Measurements from ENCODE around the gene CNPY1. TPM values are rescaled to one million over a fixed set of nuclear protein-coding genes. Genes with fewer than 3 reads are reported as not detected.

The CNPY1 gene
- polyA plus RNA-seq, 1 donor from 2014 or later: 0.36 TPM

GRCh38 chr7:155462163-155462735 is 84.1 kb downstream of the CNPY1 start:
- Histone ChIP-seq H4K20me1 (ENCODE audit: insufficient read depth) (no peaks in the 10 kb centered on the region), H3K27ac (ENCODE audit: low read length) (no peak overlapping the region), H3K4me3 (ENCODE audit: low read length) (no peak overlapping the region)

DNA sequence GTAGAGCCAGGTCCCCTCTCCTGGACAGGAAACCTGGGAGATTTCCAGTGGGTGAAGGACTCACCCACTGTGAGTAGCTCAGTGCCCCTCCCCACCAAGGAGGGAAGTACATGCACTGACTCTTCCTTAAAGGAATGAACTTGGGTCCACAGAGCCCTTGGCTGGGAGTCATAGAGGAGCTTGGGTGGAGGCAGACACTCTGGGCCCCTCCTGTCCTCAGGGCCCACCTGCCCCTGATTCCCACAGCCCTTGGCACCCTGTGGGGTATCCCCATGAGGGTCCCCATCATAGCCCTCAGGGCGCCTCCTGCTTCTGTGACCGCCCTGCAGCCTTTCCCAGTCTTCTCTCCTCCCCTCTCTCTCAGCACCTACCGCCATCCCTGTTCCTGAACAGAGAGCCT is 84.7 kb downstream of the CNPY1 start:
- H3K9me3 ChIP-seq (ENCODE audit: low read length): no peaks in the 10 kb centered on the region
- H3K27me3 ChIP-seq (ENCODE audit: insufficient read depth, low read depth, low read length): peaks cover 94% of the 10 kb centered on the region
- no peaks in the 10 kb centered on the region for H3K79me2 ChIP-seq (replicated peaks; ENCODE audit: insufficient read depth, low read length)
- H3K9me2 ChIP-seq (ENCODE audit: insufficient read depth, low read length): no peaks in the 10 kb centered on the region
- H3K4me2 ChIP-seq (ENCODE audit: low read length): no peak overlapping the region
- no peak overlapping the region for H3K9ac ChIP-seq (ENCODE audit: low read length)
- H2AFZ ChIP-seq (ENCODE audit: low read depth, low read length): no peak overlapping the region
- H3K4me3 ChIP-seq (ENCODE audit: low read length): no peak overlapping the region
- H3F3A ChIP-seq (ENCODE audit: insufficient read depth, low read length, poor library complexity, severe bottlenecking): no peaks in the 10 kb centered on the region
- H3K36me3 ChIP-seq (ENCODE audit: insufficient read depth, low read length): no peaks in the 10 kb centered on the region
- TF ChIP-seq EP300 (conservative IDR thresholded peaks at IDR 0.05; ENCODE audit: poor library complexity, severe bottlenecking): no peak
- TF ChIP-seq, protein P1, sequence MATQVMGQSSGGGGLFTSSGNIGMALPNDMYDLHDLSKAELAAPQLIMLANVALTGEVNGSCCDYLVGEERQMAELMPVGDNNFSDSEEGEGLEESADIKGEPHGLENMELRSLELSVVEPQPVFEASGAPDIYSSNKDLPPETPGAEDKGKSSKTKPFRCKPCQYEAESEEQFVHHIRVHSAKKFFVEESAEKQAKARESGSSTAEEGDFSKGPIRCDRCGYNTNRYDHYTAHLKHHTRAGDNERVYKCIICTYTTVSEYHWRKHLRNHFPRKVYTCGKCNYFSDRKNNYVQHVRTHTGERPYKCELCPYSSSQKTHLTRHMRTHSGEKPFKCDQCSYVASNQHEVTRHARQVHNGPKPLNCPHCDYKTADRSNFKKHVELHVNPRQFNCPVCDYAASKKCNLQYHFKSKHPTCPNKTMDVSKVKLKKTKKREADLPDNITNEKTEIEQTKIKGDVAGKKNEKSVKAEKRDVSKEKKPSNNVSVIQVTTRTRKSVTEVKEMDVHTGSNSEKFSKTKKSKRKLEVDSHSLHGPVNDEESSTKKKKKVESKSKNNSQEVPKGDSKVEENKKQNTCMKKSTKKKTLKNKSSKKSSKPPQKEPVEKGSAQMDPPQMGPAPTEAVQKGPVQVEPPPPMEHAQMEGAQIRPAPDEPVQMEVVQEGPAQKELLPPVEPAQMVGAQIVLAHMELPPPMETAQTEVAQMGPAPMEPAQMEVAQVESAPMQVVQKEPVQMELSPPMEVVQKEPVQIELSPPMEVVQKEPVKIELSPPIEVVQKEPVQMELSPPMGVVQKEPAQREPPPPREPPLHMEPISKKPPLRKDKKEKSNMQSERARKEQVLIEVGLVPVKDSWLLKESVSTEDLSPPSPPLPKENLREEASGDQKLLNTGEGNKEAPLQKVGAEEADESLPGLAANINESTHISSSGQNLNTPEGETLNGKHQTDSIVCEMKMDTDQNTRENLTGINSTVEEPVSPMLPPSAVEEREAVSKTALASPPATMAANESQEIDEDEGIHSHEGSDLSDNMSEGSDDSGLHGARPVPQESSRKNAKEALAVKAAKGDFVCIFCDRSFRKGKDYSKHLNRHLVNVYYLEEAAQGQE (IDR thresholded peaks at IDR 0.05; ENCODE audit: borderline replicate concordance): no peak
- TF ChIP-seq EZH2 (IDR thresholded peaks at IDR 0.05; ENCODE audit: borderline replicate concordance, insufficient read depth, low read length, poor library complexity, severe bottlenecking): no peak
- no peak for TF ChIP-seq TAF1 (IDR thresholded peaks at IDR 0.05; ENCODE audit: low read depth)
- TF ChIP-seq POLR2AphosphoS5 (IDR thresholded peaks at IDR 0.05): no peak
- no peak for TF ChIP-seq RAD21 (conservative IDR thresholded peaks at IDR 0.05)
- TF ChIP-seq CTCF (IDR thresholded peaks at IDR 0.05; ENCODE audit: poor library complexity, severe bottlenecking): no peak
- H4K20me1 ChIP-seq (ENCODE audit: insufficient read depth): no peaks in the 10 kb centered on the region
- H3K27ac ChIP-seq (ENCODE audit: low read length): no peak overlapping the region

More at GRCh38 chr7:155462163-155462735, 84.1 kb downstream of the CNPY1 start:
- H3K4me2 ChIP-seq (ENCODE audit: low read length): no peak overlapping the region
- H3K9me2 ChIP-seq (ENCODE audit: insufficient read depth, low read length): no peaks in the 10 kb centered on the region
- peaks cover 94% of the 10 kb centered on the region for H3K27me3 ChIP-seq (ENCODE audit: insufficient read depth, low read depth, low read length)
- no peaks in the 10 kb centered on the region for H3K79me2 ChIP-seq (replicated peaks; ENCODE audit: insufficient read depth, low read length)
- no peaks in the 10 kb centered on the region for H3F3A ChIP-seq (ENCODE audit: insufficient read depth, low read length, poor library complexity, severe bottlenecking)
- H3K9me3 ChIP-seq (ENCODE audit: low read length): no peaks in the 10 kb centered on the region
- no peak overlapping the region for H2AFZ ChIP-seq (ENCODE audit: low read depth, low read length)
- H3K9ac ChIP-seq (ENCODE audit: low read length): no peak overlapping the region
- TF ChIP-seq TAF1 (IDR thresholded peaks at IDR 0.05; ENCODE audit: low read depth): no peak
- no peak for TF ChIP-seq RAD21 (conservative IDR thresholded peaks at IDR 0.05)
- TF ChIP-seq EP300 (conservative IDR thresholded peaks at IDR 0.05; ENCODE audit: poor library complexity, severe bottlenecking): no peak
- TF ChIP-seq POLR2AphosphoS5 (IDR thresholded peaks at IDR 0.05): peak; percentile 13
- TF ChIP-seq SMC3 (conservative IDR thresholded peaks at IDR 0.05; ENCODE audit: poor library complexity): no peak
- H3K36me3 ChIP-seq (ENCODE audit: insufficient read depth, low read length): no peaks in the 10 kb centered on the region
